HepG2 (cell line): ENCODE measurements around the gene PFKP. TPM values are rescaled to one million over a fixed set of nuclear protein-coding genes. Genes with fewer than 3 reads are reported as not detected.

Source experiments
- ATAC-seq: fragments of 200-7000 bp; cut with Tn5 transposase; 3 replicates; pipeline ENCODE4 v1.9.1; 2020; ENCODE audit warnings: mild to moderate bottlenecking, moderate library complexity
- BruUV-seq: library from RNA; stranded (reverse); fragments of 400-500 nt; replicated peaks from 2 replicates; lab custom pipeline; 2021; lab: Mats Ljungman, UMichigan
- CTCF ChIA-PET: fragments of 300-600 bp; formaldehyde crosslinking; extraction: SDS; loops from one replicate; lab custom pipeline; 2021; ENCODE audit warnings: low total read pairs, inconsistent platforms, low intra/inter-chr PET ratio; lab: Yijun Ruan, JAX
- POLR2A ChIA-PET: fragments of 350-600 bp; sonication (Branson Sonifier 250); formaldehyde crosslinking; loops from one replicate; lab custom pipeline; 2020; ENCODE audit warnings: antibody characterized with exemption, inconsistent platforms; lab: Yijun Ruan, JAX
- DNase-seq: peaks from one replicate; pipeline ENCODE4 v3.0.0-alpha.2; 2015; ENCODE audit warnings: low spot score
- FAIRE-seq: peaks from 3 replicates; lab custom pipeline; 2011; peaks lifted over from hg19 to GRCh38; lab: Jason Lieb, UNC
- H2AFZ ChIP-seq: one replicate; pipeline ENCODE4 v1.6.1; 2011; ENCODE audit warnings: low read length, inconsistent platforms
- H3K27ac ChIP-seq: fragments of 300-600 bp; 3 replicates; pipeline ENCODE4 v1.8.0; 2011; ENCODE audit warnings: mixed run types, mild to moderate bottlenecking, mixed read lengths, low read length, inconsistent platforms; ENCODE audit not compliant: insufficient read depth; ENCODE audit errors: extremely low read length
- H3K27me3 ChIP-seq, 2 experiments: fragments of 200-600 bp in 1 of 2; 2 replicates in 1 of 2; 3 replicates in 1 of 2; pipeline versions ENCODE4 v1.6.0 to v1.8.0; 2011; ENCODE audit warnings: low read length in 2 of 2, mild to moderate bottlenecking in 2 of 2, moderate library complexity in 2 of 2, inconsistent platforms in 1 of 2; ENCODE audit not compliant: insufficient read depth in 2 of 2, control insufficient read depth in 1 of 2
- H3K36me3 ChIP-seq, 2 experiments: fragments of 200-600 bp in 1 of 2; replicated peaks in 1 of 2; 2 replicates in 1 of 2; 3 replicates in 1 of 2; pipeline versions ENCODE4 v1.5.1 to v1.8.0; 2011; ENCODE audit warnings: low read length in 2 of 2, inconsistent platforms in 1 of 2; ENCODE audit not compliant: insufficient read depth in 2 of 2, control insufficient read depth in 1 of 2
- H3K4me1 ChIP-seq: 2 replicates; pipeline ENCODE4 v1.5.1; 2012; ENCODE audit warnings: low read length, inconsistent platforms; ENCODE audit not compliant: insufficient read depth
- H3K4me2 ChIP-seq: 2 replicates; pipeline ENCODE4 v1.6.0; 2011; ENCODE audit warnings: low read depth, low read length, inconsistent platforms
- H3K4me3 ChIP-seq, 3 experiments: fragments of 200-600 bp in 1 of 3; sonication (generic), shearing (Covaris generic) in 1 of 3; replicated peaks in 1 of 3; 2 replicates each; pipeline ENCODE4 v1.5.1; 2011 to 2016; ENCODE audit warnings: low read length in 3 of 3, inconsistent platforms in 2 of 3, low read depth in 2 of 3, mild to moderate bottlenecking in 2 of 3, control low read depth in 1 of 3, mixed read lengths in 1 of 3; ENCODE audit not compliant: insufficient read depth in 1 of 3
- H3K79me2 ChIP-seq: one replicate; pipeline ENCODE4 v1.6.1; 2011; ENCODE audit warnings: low read length, inconsistent platforms; ENCODE audit not compliant: insufficient read depth
- H3K9ac ChIP-seq: 2 replicates; pipeline ENCODE4 v1.6.0; 2011; ENCODE audit warnings: mild to moderate bottlenecking, low read depth, low read length, inconsistent platforms; ENCODE audit not compliant: insufficient read depth
- H3K9me3 ChIP-seq: 2 replicates; pipeline ENCODE4 v1.5.1; 2012; ENCODE audit warnings: mild to moderate bottlenecking, low read length
- H4K20me1 ChIP-seq: 2 replicates; pipeline ENCODE4 v1.6.0; 2011; ENCODE audit warnings: inconsistent platforms, mild to moderate bottlenecking, low read length, moderate library complexity; ENCODE audit not compliant: insufficient read depth
- FOXK1 ChIP-seq: sonication (generic); formaldehyde crosslinking; IDR thresholded peaks from 2 replicates; pipeline ENCODE4 v1.4.0; 2020; ENCODE audit warnings: low read depth, missing genetic modification reagents, borderline replicate concordance
- PLRG1 ChIP-seq: fragments of 450-650 bp; conservative IDR thresholded peaks from 2 replicates; pipeline ENCODE4 v1.6.1; 2016
- ZNF160 ChIP-seq: sonication (generic); formaldehyde crosslinking; IDR thresholded peaks from 2 replicates; pipeline ENCODE4 v1.8.0; 2022; ENCODE audit warnings: mild to moderate bottlenecking, inconsistent platforms, missing genetic modification reagents
- ZNF597 ChIP-seq: sonication (generic); formaldehyde crosslinking; IDR thresholded peaks from 2 replicates; pipeline ENCODE4 v1.5.0; 2020; ENCODE audit warnings: missing genetic modification reagents
- ZSCAN31 ChIP-seq: sonication (generic); formaldehyde crosslinking; IDR thresholded peaks from 2 replicates; pipeline ENCODE4 v1.5.0; 2020; ENCODE audit warnings: low read depth, mild to moderate bottlenecking, missing genetic modification reagents
- WGBS: methylation state at CpG from one replicate; pipeline ENCODE4 v1.1.6; 2017; ENCODE audit warnings: low lambda C conversion rate; 5-methylcytosine and 5-hydroxymethylcytosine counted together
- in situ Hi-C: cut with HindIII; loops from 2 replicates; pipeline ENCODE4 v1.10.0; 2017; ENCODE audit warnings: low pct_unique_long_range_greater_than_20kb; ENCODE audit not compliant: extremely low pct_ligation_motif_present
- intact Hi-C: fragments of 100-400 bp; cut with micrococcal nuclease; formaldehyde crosslinking; loops from one replicate; pipeline ENCODE4 v1.10.0; 2022; ENCODE audit not compliant: unreplicated experiment
- polyA plus RNA-seq, 8 experiments: library from polyadenylated mRNA; depleted of rRNA in 3 of 8; stranded (reverse) in 7 of 8; unstranded in 1 of 8; fragments of >200 nt; fragmentation: Illumina TruSeq in 4 of 8; extraction: Trizol in 4 of 8; gene quantifications; 2 replicates each; pipeline versions ENCODE4 v1.2.1 to v1.2.3, GENCODE V29; 2011 to 2016; ENCODE audit warnings: low read depth in 4 of 8, missing spikeins in 1 of 8, mixed read lengths in 1 of 8; ENCODE audit not compliant: insufficient read depth in 1 of 8
- total RNA-seq, 5 experiments: library from RNA; depleted of rRNA; stranded (reverse); fragments of >200 nt; fragmentation: Illumina TruSeq; extraction: Trizol; gene quantifications; 2 replicates each; pipeline ENCODE4 v1.2.3, GENCODE V29; 2016; ENCODE audit warnings: low read depth in 1 of 5

Gene PFKP
- total and polyA plus RNA-seq, 2 of the 13 experiments (the other 11 are each of a cell fraction or from before 2014, with no cell fraction given), result 0.80 to 2.4 TPM

- Histone ChIP-seq H3K27ac (no peak overlapping the region), H4K20me1 (no peaks in the 10 kb centered on the region), H3K27me3 (peaks cover 4 to 28% of the 10 kb centered on the region in 2 experiments; a peak in 4 of 5 replicates), H3K36me3 (no peaks in the 10 kb centered on the region), H3K79me2 (no peaks in the 10 kb centered on the region), H3K4me1 (no peaks in the 10 kb centered on the region), H3K9ac (no peak overlapping the region), H3K4me2 (no peak overlapping the region), H3K4me3 (no peak overlapping the region), H2AFZ (no peak overlapping the region), H3K9me3 (no peaks in the 10 kb centered on the region)
- ATAC-seq (no peak), DNase-seq (no peak), FAIRE-seq (no peak)
- ChIA-PET CTCF (no interaction called here), POLR2A (no interaction called here)
- intact Hi-C loops (no loop called here), in situ Hi-C loops (no loop called here)
- WGBS, result 11% methylated on average over 6 of the region's 6 CpGs
- BruUV-seq, result no TSS peak
- no peak for TF ChIP-seq PLRG1
- no peak for TF ChIP-seq ZNF597 (CRISPR knock-in tag)
- TF ChIP-seq ZSCAN31 (CRISPR knock-in tag), result no peak
- TF ChIP-seq ZNF160 (CRISPR knock-in tag), result no peak
Observed at GRCh38 chr10:3025026-3025683, 42.2 kb upstream of the PFKP start.

DNA sequence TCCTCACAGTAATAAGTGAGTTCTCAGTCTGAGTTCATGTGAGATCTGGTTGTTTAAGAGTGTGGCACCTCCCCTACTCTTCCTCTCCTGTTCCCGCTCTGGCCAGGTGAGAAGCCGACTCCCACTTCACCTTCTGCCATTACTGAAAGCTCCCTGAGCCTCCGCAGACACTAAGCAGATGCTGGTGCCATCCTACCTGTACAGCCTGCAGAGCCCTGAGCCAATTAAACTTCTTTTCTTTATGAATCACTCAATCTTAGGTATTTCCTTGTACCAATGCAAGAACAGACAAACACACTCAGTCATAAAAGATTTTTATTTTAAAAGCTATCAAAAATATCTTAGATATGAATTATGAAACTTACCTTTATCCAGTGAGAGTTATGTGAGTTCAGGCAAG, 39.5 kb upstream of the PFKP start:
- intact Hi-C loops, result no loop called here
- Histone ChIP-seq H3K27ac (no peak overlapping the region), H2AFZ (no peak overlapping the region), H3K27me3 (peaks cover 0 to 17% of the 10 kb centered on the region in 2 experiments; a peak in 2 of 5 replicates), H3K36me3 (no peaks in the 10 kb centered on the region), H3K4me1 (no peaks in the 10 kb centered on the region), H3K79me2 (no peaks in the 10 kb centered on the region), H3K4me3 (no peak overlapping the region), H3K9me3 (no peaks in the 10 kb centered on the region), H3K9ac (no peak overlapping the region), H4K20me1 (no peaks in the 10 kb centered on the region), H3K4me2 (no peak overlapping the region)
- ATAC-seq (no peak), FAIRE-seq (no peak), DNase-seq (no peak)
- in situ Hi-C loops, result no loop called here
- ChIA-PET POLR2A (no interaction called here), CTCF (no interaction called here)
- TF ChIP-seq FOXK1 (CRISPR knock-in tag), result no peak
- 31% methylated on average over 3 of the region's 3 CpGs for WGBS
- no TSS peak for BruUV-seq
